ENCODE data around the gene VWA3B.
"Not testable (repeated sequence)": the region's sequence is repeated elsewhere in the genome, so short reads cannot be mapped to it uniquely, and the experiment has no call there.

The VWA3B gene

DNA sequence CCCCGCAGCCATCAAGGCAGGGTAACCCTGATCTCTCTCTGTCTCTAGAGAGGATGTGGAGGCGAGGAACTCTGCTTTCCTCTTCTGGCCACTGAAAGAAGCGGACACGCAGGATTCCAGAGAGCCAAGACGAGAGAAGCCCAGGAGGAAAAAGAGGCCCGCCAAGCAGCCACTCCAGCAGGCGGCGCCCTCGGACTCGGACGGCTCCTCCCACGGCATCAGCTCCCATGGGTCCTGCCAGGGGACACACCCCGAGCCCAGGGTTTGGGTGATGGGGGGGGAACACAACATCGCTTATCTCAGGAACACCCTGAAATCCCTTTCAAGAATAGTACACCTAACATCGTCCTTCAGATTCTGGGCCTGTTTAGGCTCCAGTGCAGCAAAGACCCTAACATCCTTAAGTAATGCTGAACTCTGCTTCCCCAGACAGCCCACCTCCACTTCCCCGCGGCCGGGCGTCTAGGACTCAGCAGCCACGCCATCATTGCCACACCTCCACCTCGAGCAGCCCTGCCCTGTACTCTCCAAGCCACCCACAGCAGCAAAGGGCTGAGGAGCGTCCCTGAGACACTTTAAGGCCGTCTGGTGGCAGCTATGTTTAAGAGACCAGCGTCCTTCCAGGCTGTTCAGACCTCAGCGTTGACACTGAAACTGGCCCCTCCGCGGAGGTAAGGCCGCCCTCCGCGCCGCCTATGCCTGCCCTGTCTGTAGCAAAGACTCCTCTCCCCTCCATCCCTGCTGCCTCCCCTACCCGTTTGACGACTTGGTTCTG lies 225.0 kb downstream of the VWA3B start:
- no peaks in the 10 kb centered on the region for H3K36me3 ChIP-seq (ENCODE audit: control insufficient read depth, insufficient read depth, low read length)
- no peak overlapping the region for H3K9ac ChIP-seq (ENCODE audit: low read depth, low read length)
- H3K4me1 ChIP-seq (ENCODE audit: control insufficient read depth, insufficient read depth, low read length) = peaks cover 6% of the 10 kb centered on the region
- H3K27ac ChIP-seq (ENCODE audit: low read depth, low read length) = no peak overlapping the region
- no peaks in the 10 kb centered on the region for H3K9me3 ChIP-seq (ENCODE audit: control insufficient read depth, insufficient read depth, low read length)
- H3K27me3 ChIP-seq (ENCODE audit: control insufficient read depth, insufficient read depth, low read length) = no peaks in the 10 kb centered on the region
- H3K4me3 ChIP-seq (ENCODE audit: low read depth, low read length) = no peak overlapping the region

DNA sequence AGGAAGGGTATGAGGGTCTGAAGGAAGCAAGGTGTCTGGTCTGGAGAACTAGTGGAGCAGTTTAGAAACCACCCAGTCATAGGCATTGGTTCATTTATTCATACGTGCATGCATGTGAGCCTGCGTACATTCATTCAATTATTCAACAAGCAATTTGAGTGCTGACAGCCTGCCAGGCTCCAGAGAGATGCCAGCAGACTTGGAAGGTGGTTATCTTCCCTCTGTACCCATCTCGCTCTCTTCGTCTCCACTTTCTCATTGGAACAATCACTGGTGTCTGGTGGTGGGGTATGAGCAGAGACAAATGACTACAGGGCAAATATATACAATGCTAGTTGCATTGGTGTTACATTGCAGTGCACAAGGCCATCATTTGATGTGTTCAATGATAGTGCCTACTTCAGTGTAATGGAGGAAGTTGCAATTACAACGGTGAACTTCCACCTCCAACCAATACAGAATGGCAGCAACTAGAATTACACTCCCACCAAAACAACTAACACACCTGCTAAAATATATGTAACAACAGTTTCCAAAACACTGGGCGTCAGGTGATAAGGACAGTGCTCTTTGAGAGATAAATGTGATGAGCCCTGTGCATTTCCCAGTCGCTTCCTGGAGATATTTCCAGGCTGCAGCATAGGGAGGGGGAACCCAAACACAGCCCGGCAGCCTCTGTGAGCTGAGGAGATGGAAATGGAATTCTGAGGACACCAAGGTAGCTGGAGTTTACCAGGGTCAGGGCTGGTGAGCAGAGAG lies 226.7 kb downstream of the VWA3B start:
- Histone ChIP-seq H3K9ac (ENCODE audit: low read depth, low read length) (no peak overlapping the region), H3K36me3 (ENCODE audit: control insufficient read depth, insufficient read depth, low read length) (no peaks in the 10 kb centered on the region), H3K27ac (ENCODE audit: low read depth, low read length) (no peak overlapping the region), H3K4me3 (ENCODE audit: low read depth, low read length) (no peak overlapping the region), H3K27me3 (ENCODE audit: control insufficient read depth, insufficient read depth, low read length) (no peaks in the 10 kb centered on the region), H3K9me3 (ENCODE audit: control insufficient read depth, insufficient read depth, low read length) (no peaks in the 10 kb centered on the region), H3K4me1 (ENCODE audit: control insufficient read depth, insufficient read depth, low read length) (peaks cover 9% of the 10 kb centered on the region)

DNA sequence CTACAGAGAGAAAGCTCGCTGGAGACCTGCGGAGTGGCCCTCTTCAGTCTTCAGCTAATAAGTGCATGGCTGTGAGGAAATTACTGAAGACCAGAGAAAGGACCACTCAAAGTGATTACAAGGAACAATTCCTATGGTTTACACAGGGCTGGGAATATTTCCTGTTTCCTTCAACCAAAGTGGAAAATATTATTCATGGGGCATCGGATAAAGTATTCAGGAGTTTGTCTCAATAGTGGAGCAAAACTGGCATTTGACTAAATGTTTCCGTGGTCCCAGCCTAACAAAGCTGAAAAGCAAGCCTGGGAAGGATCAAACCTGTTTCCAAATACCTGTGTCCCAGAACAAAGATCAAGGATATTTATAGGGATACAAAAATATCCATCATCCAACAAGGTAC lies 227.3 kb downstream of the VWA3B start:
- peaks cover 9% of the 10 kb centered on the region for H3K4me1 ChIP-seq (ENCODE audit: control insufficient read depth, insufficient read depth, low read length)
- H3K27me3 ChIP-seq (ENCODE audit: control insufficient read depth, insufficient read depth, low read length) = no peaks in the 10 kb centered on the region
- H3K9ac ChIP-seq (ENCODE audit: low read depth, low read length) = no peak overlapping the region
- no peak overlapping the region for H3K4me3 ChIP-seq (ENCODE audit: low read depth, low read length)
- H3K9me3 ChIP-seq (ENCODE audit: control insufficient read depth, insufficient read depth, low read length) = peaks cover 5% of the 10 kb centered on the region; the same call in 1 of the 2 replicates
- no peaks in the 10 kb centered on the region for H3K36me3 ChIP-seq (ENCODE audit: control insufficient read depth, insufficient read depth, low read length)
- H3K27ac ChIP-seq (ENCODE audit: low read depth, low read length) = no peak overlapping the region

DNA sequence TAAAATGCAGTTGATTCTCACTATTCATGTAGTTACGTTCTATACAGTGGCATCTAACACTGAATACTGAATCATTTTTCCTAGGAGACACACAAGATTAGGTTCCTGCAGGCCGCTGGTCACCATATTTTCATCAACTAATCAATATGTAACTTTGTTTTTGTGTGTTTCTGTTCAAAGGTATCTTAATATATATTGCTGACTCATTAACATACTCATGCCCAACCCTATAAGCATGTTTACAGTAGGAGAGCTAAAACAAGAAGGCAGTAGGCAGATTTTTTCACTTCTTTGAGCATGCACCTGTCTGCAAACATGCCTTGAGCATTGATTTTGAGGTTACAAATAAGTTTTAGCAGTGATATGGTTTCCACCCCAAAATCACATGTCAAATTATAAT lies 229.0 kb downstream of the VWA3B start:
- Histone ChIP-seq H3K9me3 (ENCODE audit: control insufficient read depth, insufficient read depth, low read length) (peaks cover 21% of the 10 kb centered on the region), H3K36me3 (ENCODE audit: control insufficient read depth, insufficient read depth, low read length) (no peaks in the 10 kb centered on the region), H3K4me1 (ENCODE audit: control insufficient read depth, insufficient read depth, low read length) (peaks cover 9% of the 10 kb centered on the region), H3K27ac (ENCODE audit: low read depth, low read length) (no peak overlapping the region), H3K27me3 (ENCODE audit: control insufficient read depth, insufficient read depth, low read length) (no peaks in the 10 kb centered on the region), H3K4me3 (ENCODE audit: low read depth, low read length) (no peak overlapping the region), H3K9ac (ENCODE audit: low read depth, low read length) (no peak overlapping the region)

DNA sequence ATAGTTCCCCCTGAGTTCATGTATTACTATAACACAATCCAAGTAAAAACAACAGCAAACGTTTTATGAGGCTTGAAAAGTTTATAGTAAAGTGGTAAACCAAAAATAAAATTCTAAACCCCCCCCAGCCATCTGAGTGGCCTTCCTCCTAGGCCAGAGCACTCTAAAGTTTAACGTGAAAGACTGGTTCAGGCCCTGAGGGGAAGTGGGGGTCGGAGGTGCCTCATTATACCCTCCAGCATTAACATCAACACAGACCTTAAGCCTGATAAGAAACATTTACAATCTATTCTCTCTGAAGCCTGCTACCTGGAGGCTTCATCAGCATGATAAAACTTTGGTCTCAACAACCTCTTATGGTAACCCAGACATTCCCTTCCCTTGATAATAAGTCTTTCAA lies 230.2 kb downstream of the VWA3B start:
- Histone ChIP-seq H3K4me3 (ENCODE audit: low read depth, low read length) (peak overlapping the region; percentile 21), H3K9me3 (ENCODE audit: control insufficient read depth, insufficient read depth, low read length) (peaks cover 30% of the 10 kb centered on the region), H3K4me1 (ENCODE audit: control insufficient read depth, insufficient read depth, low read length) (peaks cover 9% of the 10 kb centered on the region), H3K9ac (ENCODE audit: low read depth, low read length) (no peak overlapping the region), H3K27ac (ENCODE audit: low read depth, low read length) (peak overlapping the region; percentile 40), H3K36me3 (ENCODE audit: control insufficient read depth, insufficient read depth, low read length) (no peaks in the 10 kb centered on the region), H3K27me3 (ENCODE audit: control insufficient read depth, insufficient read depth, low read length) (no peaks in the 10 kb centered on the region)

DNA sequence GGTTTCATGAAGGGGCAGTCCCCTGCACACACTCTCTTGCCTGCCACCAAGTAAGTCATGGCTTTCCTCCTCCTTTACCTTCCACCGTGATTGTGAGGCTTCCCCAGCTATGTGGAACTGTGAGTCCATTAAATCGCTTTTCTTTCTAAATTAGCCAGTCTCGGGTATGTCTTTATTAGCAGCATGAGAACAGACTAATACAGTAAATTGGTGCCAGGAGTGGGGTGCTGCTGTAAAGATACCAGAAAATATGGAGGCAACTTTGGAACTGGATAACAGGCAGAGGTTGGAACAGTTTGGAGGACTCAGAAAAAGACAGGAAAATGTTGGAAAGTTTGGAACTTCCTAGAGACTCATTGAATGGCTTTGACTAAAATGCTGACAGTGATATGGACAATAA lies 233.2 kb downstream of the VWA3B start:
- H3K27ac ChIP-seq (ENCODE audit: low read depth, low read length); H3K4me3 ChIP-seq (ENCODE audit: low read depth, low read length); H3K4me1 ChIP-seq (ENCODE audit: control insufficient read depth, insufficient read depth, low read length); H3K9ac ChIP-seq (ENCODE audit: low read depth, low read length); H3K36me3 ChIP-seq (ENCODE audit: control insufficient read depth, insufficient read depth, low read length); H3K27me3 ChIP-seq (ENCODE audit: control insufficient read depth, insufficient read depth, low read length): not testable (repeated sequence)
- peaks cover 35% of the 10 kb centered on the region for H3K9me3 ChIP-seq (ENCODE audit: control insufficient read depth, insufficient read depth, low read length)

DNA sequence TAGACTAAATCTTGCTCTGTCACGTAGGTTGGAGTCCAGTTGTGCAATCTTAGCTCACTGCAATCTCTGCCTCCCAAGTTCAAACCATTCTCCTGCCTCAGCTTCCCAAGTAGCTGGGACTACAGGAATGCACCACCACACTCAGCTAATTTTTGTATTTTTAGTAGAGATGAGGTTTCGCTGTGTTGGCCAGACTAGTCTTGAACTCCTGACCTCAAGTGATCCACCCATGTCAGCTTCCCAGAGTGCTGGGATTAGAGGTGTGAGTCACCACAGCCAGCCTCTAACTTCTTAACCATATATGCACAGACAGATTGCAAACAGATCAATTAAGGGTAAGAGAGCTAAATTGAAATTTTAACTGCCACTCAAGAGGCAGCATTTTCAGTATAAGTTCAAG lies 237.2 kb downstream of the VWA3B start:
- Histone ChIP-seq H3K9me3 (ENCODE audit: control insufficient read depth, insufficient read depth, low read length) (peaks cover 35% of the 10 kb centered on the region), H3K27ac (ENCODE audit: low read depth, low read length) (no peak overlapping the region), H3K36me3 (ENCODE audit: control insufficient read depth, insufficient read depth, low read length) (no peaks in the 10 kb centered on the region), H3K27me3 (ENCODE audit: control insufficient read depth, insufficient read depth, low read length) (no peaks in the 10 kb centered on the region), H3K4me1 (ENCODE audit: control insufficient read depth, insufficient read depth, low read length) (no peaks in the 10 kb centered on the region), H3K9ac (ENCODE audit: low read depth, low read length) (no peak overlapping the region), H3K4me3 (ENCODE audit: low read depth, low read length) (no peak overlapping the region)

DNA sequence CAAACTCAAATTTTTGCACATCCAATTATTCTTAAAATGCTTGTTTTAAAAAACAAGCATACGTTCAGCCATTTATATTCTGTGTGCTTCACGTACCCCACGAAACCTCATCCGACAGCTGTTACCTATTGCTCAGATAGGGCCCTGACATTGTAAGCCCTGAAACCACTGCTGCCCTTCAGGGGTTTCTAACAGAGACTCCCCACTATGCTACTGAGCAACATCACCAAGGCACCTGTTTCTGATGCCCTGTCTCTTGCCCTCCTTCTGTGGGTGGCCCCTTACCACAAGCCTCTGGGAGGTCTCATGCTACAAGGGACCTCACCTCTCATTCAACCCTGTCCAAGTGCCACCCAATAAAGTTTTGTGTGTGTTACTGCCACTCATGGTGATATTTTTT lies 240.8 kb downstream of the VWA3B start:
- H3K9me3 ChIP-seq (ENCODE audit: control insufficient read depth, insufficient read depth, low read length) = 0 out of 2 replicates have a peak, but pooled peaks cover 5% of the 10 kb centered on the region
- H3K36me3 ChIP-seq (ENCODE audit: control insufficient read depth, insufficient read depth, low read length) = no peaks in the 10 kb centered on the region
- H3K27me3 ChIP-seq (ENCODE audit: control insufficient read depth, insufficient read depth, low read length) = peaks cover 4% of the 10 kb centered on the region; the same call in 1 of the 2 replicates
- no peak overlapping the region for H3K9ac ChIP-seq (ENCODE audit: low read depth, low read length)
- no peak overlapping the region for H3K4me3 ChIP-seq (ENCODE audit: low read depth, low read length)
- H3K4me1 ChIP-seq (ENCODE audit: control insufficient read depth, insufficient read depth, low read length) = no peaks in the 10 kb centered on the region
- no peak overlapping the region for H3K27ac ChIP-seq (ENCODE audit: low read depth, low read length)

DNA sequence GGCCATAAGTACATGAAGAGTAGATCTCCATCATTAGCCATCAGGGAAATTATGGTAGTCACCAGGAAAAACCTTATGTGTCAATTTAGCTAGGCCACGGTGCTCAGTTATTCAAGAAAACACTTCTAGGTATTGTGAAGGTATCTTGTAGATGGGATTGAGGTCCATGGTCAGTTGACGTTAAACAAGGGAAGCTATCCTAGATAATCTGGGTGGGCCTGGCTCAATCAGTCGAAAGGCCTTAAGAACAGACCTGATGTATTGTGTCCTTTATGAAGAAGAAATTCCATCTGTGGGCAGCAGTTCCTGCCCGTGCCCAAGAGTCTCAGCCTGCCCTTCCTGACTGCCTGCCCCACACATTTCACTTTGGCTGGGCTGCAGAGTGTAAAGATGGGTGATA lies 242.6 kb downstream of the VWA3B start:
- H3K9me3 ChIP-seq (ENCODE audit: control insufficient read depth, insufficient read depth, low read length) = 0 out of 2 replicates have a peak, but pooled peaks cover 5% of the 10 kb centered on the region
- H3K27ac ChIP-seq (ENCODE audit: low read depth, low read length) = no peak overlapping the region
- no peak overlapping the region for H3K4me3 ChIP-seq (ENCODE audit: low read depth, low read length)
- no peak overlapping the region for H3K9ac ChIP-seq (ENCODE audit: low read depth, low read length)
- H3K36me3 ChIP-seq (ENCODE audit: control insufficient read depth, insufficient read depth, low read length) = no peaks in the 10 kb centered on the region
- H3K4me1 ChIP-seq (ENCODE audit: control insufficient read depth, insufficient read depth, low read length) = peaks cover 13% of the 10 kb centered on the region
- H3K27me3 ChIP-seq (ENCODE audit: control insufficient read depth, insufficient read depth, low read length) = peaks cover 4% of the 10 kb centered on the region; the same call in 1 of the 2 replicates

DNA sequence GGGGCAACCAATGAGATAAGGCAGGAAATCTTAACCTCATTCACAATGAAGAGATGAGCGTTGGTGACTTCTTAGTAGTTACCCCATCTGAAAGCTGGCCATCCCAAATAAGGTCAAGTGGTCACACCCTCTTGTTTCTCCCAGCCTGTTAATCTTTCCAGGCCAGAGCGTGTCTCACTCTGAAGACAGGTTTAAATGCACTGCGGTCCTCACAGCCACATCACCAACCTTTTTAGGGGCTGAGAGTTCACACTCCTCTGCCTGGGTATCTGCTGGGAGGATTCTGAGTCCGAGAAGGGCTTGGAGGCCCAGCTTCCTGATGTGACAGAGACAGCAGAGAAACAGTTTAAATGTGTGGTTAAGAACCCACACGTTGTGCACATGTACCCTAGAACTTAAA lies 246.0 kb downstream of the VWA3B start:
- Histone ChIP-seq H3K36me3 (ENCODE audit: control insufficient read depth, insufficient read depth, low read length) (no peaks in the 10 kb centered on the region), H3K27ac (ENCODE audit: low read depth, low read length) (no peak overlapping the region), H3K9me3 (ENCODE audit: control insufficient read depth, insufficient read depth, low read length) (0 out of 2 replicates have a peak, but pooled peaks cover 3% of the 10 kb centered on the region), H3K4me1 (ENCODE audit: control insufficient read depth, insufficient read depth, low read length) (peaks cover 22% of the 10 kb centered on the region), H3K4me3 (ENCODE audit: low read depth, low read length) (no peak overlapping the region), H3K27me3 (ENCODE audit: control insufficient read depth, insufficient read depth, low read length) (peaks cover 22% of the 10 kb centered on the region; the same call in 1 of the 2 replicates), H3K9ac (ENCODE audit: low read depth, low read length) (no peak overlapping the region)

DNA sequence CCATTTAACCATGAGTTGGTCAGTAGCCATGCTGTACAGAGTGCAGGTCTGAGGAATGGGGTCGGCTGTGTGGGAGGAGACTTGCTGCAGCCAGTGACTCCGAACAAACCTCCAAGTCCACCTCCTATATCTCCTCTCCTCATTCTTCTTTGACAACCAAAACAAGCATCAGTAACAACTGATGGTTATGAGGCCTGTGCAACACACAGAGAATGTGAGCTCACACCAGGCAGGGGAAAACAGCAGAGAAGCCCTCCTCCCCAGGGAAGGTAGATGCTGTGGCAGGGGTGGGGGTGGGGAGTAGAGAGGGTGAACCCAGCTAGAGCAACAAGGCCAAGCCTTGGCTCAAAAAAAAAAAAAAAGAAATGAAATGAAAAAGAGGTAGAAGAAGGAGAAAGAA lies 247.0 kb downstream of the VWA3B start:
- Histone ChIP-seq H3K36me3 (ENCODE audit: control insufficient read depth, insufficient read depth, low read length) (no peaks in the 10 kb centered on the region), H3K4me1 (ENCODE audit: control insufficient read depth, insufficient read depth, low read length) (peaks cover 22% of the 10 kb centered on the region), H3K9me3 (ENCODE audit: control insufficient read depth, insufficient read depth, low read length) (no peaks in the 10 kb centered on the region), H3K27ac (ENCODE audit: low read depth, low read length) (peak overlapping the region; percentile 87), H3K27me3 (ENCODE audit: control insufficient read depth, insufficient read depth, low read length) (peaks cover 22% of the 10 kb centered on the region; the same call in 1 of the 2 replicates), H3K9ac (ENCODE audit: low read depth, low read length) (no peak overlapping the region), H3K4me3 (ENCODE audit: low read depth, low read length) (peak overlapping the region; percentile 44)

All from HUES48 (cell line).